ENCODE data around the gene EPM2AIP1. TPM values are rescaled to one million over a fixed set of nuclear protein-coding genes. Genes with fewer than 3 reads are reported as not detected.
A peak's percentile ranks its signal among the peaks of the same experiment; 100 is the strongest.

EPM2AIP1 gene
- total RNA-seq, 1 donor from 2014 or later, result 51.4 TPM

- TF ChIP-seq CTCF (IDR thresholded peaks at IDR 0.05), result no peak
- TF ChIP-seq EZH2 (IDR thresholded peaks at IDR 0.05), result no peak
- no peak for TF ChIP-seq EZH2phosphoT487 (IDR thresholded peaks at IDR 0.05)
- peaks cover 41% of the 10 kb centered on the region for H4K20me1 ChIP-seq (ENCODE audit: low read depth)
- H3K27me3 ChIP-seq, result no peaks in the 10 kb centered on the region
- H3K9me3 ChIP-seq (ENCODE audit: low read depth), result no peaks in the 10 kb centered on the region
- H3K4me2 ChIP-seq, result peak overlapping the region; percentile 87
- H3K79me2 ChIP-seq (ENCODE audit: low read depth), result peaks cover 56% of the 10 kb centered on the region
- H3K9ac ChIP-seq, result no peak overlapping the region
- peak overlapping the region; percentile 66 for H3K4me3 ChIP-seq
- peaks cover 22% of the 10 kb centered on the region for H3K36me3 Mint-ChIP-seq
- H3K4me1 ChIP-seq, result peaks cover 30% of the 10 kb centered on the region
- H3K27me3 Mint-ChIP-seq (ENCODE audit: insufficient read depth, low read depth), result peaks cover 2% of the 10 kb centered on the region
- H3K27ac Mint-ChIP-seq, result no peak overlapping the region
- H2AFZ ChIP-seq (replicated peaks), result no peak overlapping the region
- H3K4me3 Mint-ChIP-seq, result peak overlapping the region; percentile 24
- peaks cover 9% of the 10 kb centered on the region for H3K36me3 ChIP-seq
- H3K27ac ChIP-seq, result no peak overlapping the region
- peaks cover 36% of the 10 kb centered on the region for H3K4me1 Mint-ChIP-seq
- H3F3A ChIP-seq (ENCODE audit: low read depth), result peaks cover 13% of the 10 kb centered on the region
- no peaks in the 10 kb centered on the region for H3K9me3 Mint-ChIP-seq
- no peak for DNase-seq (ENCODE audit: low spot score)
Measured at GRCh38 chr3:36989005-36989404, 3.9 kb downstream of the EPM2AIP1 start.

GRCh38 chr3:36988356-36988755 is 4.6 kb downstream of the EPM2AIP1 start:
- H3K79me2 ChIP-seq (ENCODE audit: low read depth), result peaks cover 53% of the 10 kb centered on the region
- peaks cover 9% of the 10 kb centered on the region for H3K36me3 ChIP-seq
- H4K20me1 ChIP-seq (ENCODE audit: low read depth), result peaks cover 41% of the 10 kb centered on the region
- Mint-ChIP-seq H3K4me1 (peaks cover 36% of the 10 kb centered on the region), H3K4me3 (no peak overlapping the region), H3K27ac (no peak overlapping the region), H3K36me3 (peaks cover 26% of the 10 kb centered on the region), H3K27me3 (ENCODE audit: insufficient read depth, low read depth) (peaks cover 4% of the 10 kb centered on the region), H3K9me3 (no peaks in the 10 kb centered on the region)
- DNase-seq (ENCODE audit: low spot score), result no peak
- H2AFZ ChIP-seq (replicated peaks), result no peak overlapping the region
- H3K4me1 ChIP-seq, result peaks cover 30% of the 10 kb centered on the region
- H3K9ac ChIP-seq, result no peak overlapping the region
- H3K4me2 ChIP-seq, result peak overlapping the region; percentile 87
- no peak overlapping the region for H3K4me3 ChIP-seq
- TF ChIP-seq EZH2 (IDR thresholded peaks at IDR 0.05) (no peak), CTCF (IDR thresholded peaks at IDR 0.05) (no peak), EZH2phosphoT487 (IDR thresholded peaks at IDR 0.05) (no peak)
- peaks cover 13% of the 10 kb centered on the region for H3F3A ChIP-seq (ENCODE audit: low read depth)
- no peaks in the 10 kb centered on the region for H3K27me3 ChIP-seq
- no peaks in the 10 kb centered on the region for H3K9me3 ChIP-seq (ENCODE audit: low read depth)
- no peak overlapping the region for H3K27ac ChIP-seq

GRCh38 chr3:36981006-36981405 is 11.9 kb downstream of the EPM2AIP1 start:
- Histone ChIP-seq H3K27me3 (no peaks in the 10 kb centered on the region), H3K4me2 (no peak overlapping the region), H3K9ac (no peak overlapping the region), H3K27ac (no peak overlapping the region), H4K20me1 (ENCODE audit: low read depth) (no peaks in the 10 kb centered on the region), H3K4me1 (no peaks in the 10 kb centered on the region), H2AFZ (replicated peaks) (no peak overlapping the region), H3K36me3 (peaks cover 5% of the 10 kb centered on the region), H3K79me2 (ENCODE audit: low read depth) (no peaks in the 10 kb centered on the region), H3K4me3 (no peak overlapping the region), H3F3A (ENCODE audit: low read depth) (no peaks in the 10 kb centered on the region), H3K9me3 (ENCODE audit: low read depth) (no peaks in the 10 kb centered on the region)
- Mint-ChIP-seq H3K27me3 (ENCODE audit: insufficient read depth, low read depth) (peaks cover 6% of the 10 kb centered on the region), H3K36me3 (peaks cover 46% of the 10 kb centered on the region), H3K4me1 (no peaks in the 10 kb centered on the region), H3K4me3 (no peak overlapping the region), H3K9me3 (peaks cover 30% of the 10 kb centered on the region), H3K27ac (no peak overlapping the region)
- DNase-seq (ENCODE audit: low spot score), result no peak
- TF ChIP-seq EZH2phosphoT487 (IDR thresholded peaks at IDR 0.05) (no peak), CTCF (IDR thresholded peaks at IDR 0.05) (no peak), EZH2 (IDR thresholded peaks at IDR 0.05) (no peak)
